IPS DF 6.9 (cell line): ENCODE results near the gene IDE.
"Not testable (repeated sequence)": the region's sequence is repeated elsewhere in the genome, so short reads cannot be mapped to it uniquely, and the experiment has no call there.

Experiments
- DNase-seq: peaks from one replicate; pipeline ENCODE4 v3.0.0-alpha.2; 2013; ENCODE audit warnings: low read depth, low spot score
- H3K27ac ChIP-seq: one replicate; pipeline ENCODE4 v1.5.1; 2013; ENCODE audit warnings: low read length, control low read depth
- H3K27me3 ChIP-seq: 2 replicates; pipeline ENCODE4 v1.6.1; 2013; ENCODE audit warnings: mild to moderate bottlenecking, low read length; ENCODE audit not compliant: control insufficient read depth, insufficient read depth
- H3K36me3 ChIP-seq: 2 replicates; pipeline ENCODE4 v1.6.1; 2013; ENCODE audit warnings: low read length; ENCODE audit not compliant: control insufficient read depth, insufficient read depth
- H3K4me1 ChIP-seq: 2 replicates; pipeline ENCODE4 v1.6.1; 2013; ENCODE audit warnings: low read length; ENCODE audit not compliant: control insufficient read depth, insufficient read depth
- H3K4me3 ChIP-seq: 2 replicates; pipeline ENCODE4 v1.5.1; 2013; ENCODE audit warnings: mild to moderate bottlenecking, low read length
- H3K9me3 ChIP-seq: 2 replicates; pipeline ENCODE4 v1.6.1; 2013; ENCODE audit warnings: low read length, inconsistent platforms; ENCODE audit not compliant: control insufficient read depth, insufficient read depth
- WGBS: extraction: QIAGEN DNeasy Blood & Tissue Kit; methylation state at CpG from one replicate; pipeline ENCODE4 v1.1.7; 2013; ENCODE audit warnings: mixed read lengths, missing lambda C conversion rate; ENCODE audit not compliant: insufficient read length, insufficient coverage; 5-methylcytosine and 5-hydroxymethylcytosine counted together

Gene IDE

GRCh38 chr10:92463582-92463981, 110.3 kb downstream of the IDE start:
- Histone ChIP-seq H3K9me3 (no peaks in the 10 kb centered on the region), H3K27ac (no peak overlapping the region), H3K4me1 (no peaks in the 10 kb centered on the region), H3K27me3 (no peaks in the 10 kb centered on the region), H3K4me3 (no peak overlapping the region), H3K36me3 (no peaks in the 10 kb centered on the region; the same call in 1 of the 2 replicates)
- no peak for DNase-seq
- WGBS, result no CpG with 5 or more reads among the region's 5 CpGs

DNA sequence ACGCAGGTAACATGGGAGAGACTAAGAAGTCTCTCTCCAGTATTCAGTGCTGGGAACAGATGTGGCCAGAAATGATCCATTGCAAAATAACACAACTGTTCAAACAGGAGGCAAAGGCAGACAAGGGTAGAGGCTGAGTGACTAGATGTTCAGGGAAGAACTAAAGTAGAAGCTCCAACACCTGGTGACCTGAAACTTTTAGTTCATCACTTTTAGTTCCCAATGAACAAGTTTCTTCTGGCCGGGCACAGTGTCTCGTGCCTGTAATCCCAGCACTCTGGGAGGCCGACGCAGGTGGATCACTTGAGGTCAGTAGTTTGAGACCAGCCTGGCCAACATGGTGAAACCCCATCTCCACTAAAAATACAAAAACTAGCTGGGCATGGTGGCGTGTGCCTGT, 118.9 kb downstream of the IDE start:
- H3K36me3 ChIP-seq, H3K4me1 ChIP-seq, DNase-seq, H3K27ac ChIP-seq, H3K9me3 ChIP-seq, H3K27me3 ChIP-seq, H3K4me3 ChIP-seq: not testable (repeated sequence)
- no CpG with 5 or more reads among the region's 6 CpGs for WGBS

DNA sequence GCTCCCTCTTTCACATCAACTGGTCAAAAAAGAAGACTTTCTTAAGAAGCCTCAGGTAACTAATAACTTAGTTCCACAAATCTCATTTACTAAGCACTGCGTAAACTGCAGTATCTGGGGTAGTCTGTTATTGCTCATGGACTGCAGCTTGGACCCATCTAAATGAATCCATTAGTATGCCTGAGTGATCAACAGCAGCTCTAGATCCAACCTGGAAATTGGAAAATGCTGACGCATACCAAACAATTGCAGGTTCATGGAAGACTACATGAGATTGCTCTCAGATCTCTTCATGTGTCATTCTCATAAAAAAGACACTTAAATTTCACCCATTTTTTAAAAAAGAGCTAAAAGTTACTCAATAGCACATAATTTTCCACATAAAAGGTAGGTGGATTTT, 121.6 kb downstream of the IDE start:
- H3K27ac ChIP-seq, result no peak overlapping the region
- H3K9me3 ChIP-seq, result no peaks in the 10 kb centered on the region
- WGBS, result no CpG with 5 or more reads among the region's 2 CpGs
- H3K27me3 ChIP-seq, result no peaks in the 10 kb centered on the region
- H3K4me3 ChIP-seq, result no peak overlapping the region
- H3K36me3 ChIP-seq, result peaks cover 5% of the 10 kb centered on the region; the same call in 1 of the 2 replicates
- H3K4me1 ChIP-seq, result no peaks in the 10 kb centered on the region
- DNase-seq, result no peak

DNA sequence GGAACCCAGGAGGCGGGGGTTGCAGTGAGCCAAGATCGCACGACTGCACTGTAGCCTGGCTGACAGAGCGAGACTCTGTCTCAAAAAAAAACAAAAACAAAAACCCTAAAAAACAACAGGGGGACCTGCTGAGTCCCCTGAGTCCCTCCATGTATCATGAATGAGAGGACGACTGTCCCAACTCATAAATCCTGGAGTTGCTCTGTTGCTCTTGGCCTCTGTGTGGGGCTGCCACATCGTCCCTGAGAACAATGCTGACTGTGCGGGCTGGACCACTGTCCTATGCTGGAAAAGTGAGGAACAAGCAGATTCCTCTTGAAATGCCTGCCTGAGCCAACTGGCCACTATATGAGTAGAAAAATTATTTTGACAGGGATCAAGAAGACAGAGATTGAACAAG, 122.5 kb downstream of the IDE start:
- Histone ChIP-seq H3K4me1 (no peaks in the 10 kb centered on the region), H3K36me3 (peaks cover 5% of the 10 kb centered on the region; the same call in 1 of the 2 replicates), H3K9me3 (no peaks in the 10 kb centered on the region), H3K4me3 (no peak overlapping the region), H3K27me3 (no peaks in the 10 kb centered on the region), H3K27ac (no peak overlapping the region)
- no peak for DNase-seq
- no CpG with 5 or more reads among the region's 7 CpGs for WGBS

DNA sequence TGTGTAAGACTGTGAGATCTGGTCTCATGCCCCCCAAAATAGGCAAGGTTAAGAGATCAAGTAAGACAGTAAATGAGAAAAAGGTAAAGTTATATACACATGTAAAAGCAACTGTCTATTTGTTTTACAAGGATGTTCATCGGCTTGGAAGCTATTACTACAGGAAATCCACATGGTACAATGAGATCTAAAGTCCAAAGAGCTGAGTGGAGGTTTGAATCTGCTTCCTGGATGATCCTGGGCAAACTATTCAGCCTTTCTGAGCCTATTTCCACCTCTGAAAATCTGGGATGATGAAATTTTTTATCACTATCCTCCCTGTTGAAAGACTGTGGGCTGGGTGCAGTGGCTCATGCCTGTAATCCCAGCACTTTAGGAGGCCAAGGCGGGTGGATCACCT, 123.0 kb downstream of the IDE start:
- DNase-seq, result no peak
- Histone ChIP-seq H3K4me3 (no peak overlapping the region), H3K36me3 (peaks cover 2% of the 10 kb centered on the region; the same call in 1 of the 2 replicates), H3K27ac (no peak overlapping the region), H3K27me3 (no peaks in the 10 kb centered on the region), H3K9me3 (no peaks in the 10 kb centered on the region), H3K4me1 (no peaks in the 10 kb centered on the region)
- no CpG with 5 or more reads among the region's 2 CpGs for WGBS

DNA sequence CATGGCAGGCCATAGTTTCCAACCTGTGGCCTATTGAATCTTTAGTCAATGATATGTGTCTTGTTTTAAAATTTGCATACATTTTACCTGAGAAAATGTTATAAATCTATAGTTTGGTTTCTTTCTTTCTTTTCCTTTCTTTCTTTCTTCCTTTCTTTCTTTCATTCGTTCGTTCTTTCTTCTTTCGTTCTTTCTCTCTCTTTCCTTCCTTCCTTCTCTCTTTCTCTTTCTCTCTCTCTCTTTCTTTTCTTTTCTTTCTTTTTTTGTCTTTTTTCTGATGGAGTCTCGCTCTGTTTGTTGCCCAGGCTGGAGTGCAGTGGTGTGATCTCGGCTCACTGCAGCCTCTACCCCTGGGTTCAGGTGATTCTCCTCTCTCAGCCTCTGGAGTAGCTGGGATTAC, 133.3 kb downstream of the IDE start:
- Histone ChIP-seq H3K4me3 (no peak overlapping the region), H3K4me1 (no peaks in the 10 kb centered on the region), H3K27ac (no peak overlapping the region), H3K36me3 (no peaks in the 10 kb centered on the region), H3K27me3 (no peaks in the 10 kb centered on the region), H3K9me3 (no peaks in the 10 kb centered on the region)
- DNase-seq, result no peak
- WGBS, result 100% methylated on average over 3 of the region's 5 CpGs

- Histone ChIP-seq H3K36me3 (no peaks in the 10 kb centered on the region), H3K27ac (no peak overlapping the region), H3K4me1 (no peaks in the 10 kb centered on the region), H3K27me3 (no peaks in the 10 kb centered on the region), H3K9me3 (no peaks in the 10 kb centered on the region), H3K4me3 (no peak overlapping the region)
- no CpG with 5 or more reads among the region's 6 CpGs for WGBS
- no peak for DNase-seq
These were observed 135.7 kb downstream of the IDE start for GRCh38 chr10:92438220-92438619.

- no peaks in the 10 kb centered on the region for H3K27me3 ChIP-seq
- H3K4me3 ChIP-seq, result no peak overlapping the region
- no peaks in the 10 kb centered on the region for H3K9me3 ChIP-seq
- H3K36me3 ChIP-seq, result no peaks in the 10 kb centered on the region
- H3K27ac ChIP-seq, result no peak overlapping the region
- 0 out of 2 replicates have a peak, but pooled peaks cover 2% of the 10 kb centered on the region for H3K4me1 ChIP-seq
- DNase-seq, result no peak
- WGBS, result no CpG with 5 or more reads among the region's 5 CpGs
These were observed 137.3 kb downstream of the IDE start for GRCh38 chr10:92436611-92437010.

DNA sequence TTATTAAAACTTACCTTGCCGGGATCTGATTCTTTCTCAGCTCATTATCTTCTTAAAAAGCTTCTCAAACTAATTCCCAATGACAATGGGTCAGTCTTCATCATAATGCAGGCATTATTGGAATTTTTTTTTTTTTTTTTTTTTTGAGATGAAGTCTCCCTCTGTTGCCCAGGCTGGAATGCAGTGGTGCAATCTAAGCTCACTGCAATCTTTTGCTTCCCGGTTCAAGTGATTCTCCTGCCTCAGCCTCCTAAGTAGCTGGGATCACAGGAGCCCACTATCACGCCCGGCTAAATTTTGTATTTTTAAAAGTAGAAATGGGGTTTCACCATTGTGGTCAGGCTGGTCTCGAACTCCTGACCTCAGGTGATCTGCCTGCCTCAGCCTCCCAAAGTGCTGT, 137.8 kb downstream of the IDE start:
- H3K36me3 ChIP-seq, H3K4me1 ChIP-seq, H3K9me3 ChIP-seq, DNase-seq, H3K4me3 ChIP-seq, H3K27me3 ChIP-seq, H3K27ac ChIP-seq: not testable (repeated sequence)
- WGBS, result no CpG with 5 or more reads among the region's 5 CpGs

GRCh38 chr10:92434385-92434784, 139.5 kb downstream of the IDE start:
- H3K4me1 ChIP-seq, result 0 out of 2 replicates have a peak, but pooled peaks cover 2% of the 10 kb centered on the region
- no peaks in the 10 kb centered on the region for H3K9me3 ChIP-seq
- WGBS, result no CpG with 5 or more reads among the region's 4 CpGs
- DNase-seq, result no peak
- no peak overlapping the region for H3K4me3 ChIP-seq
- H3K27me3 ChIP-seq, result no peaks in the 10 kb centered on the region
- no peak overlapping the region for H3K27ac ChIP-seq
- no peaks in the 10 kb centered on the region for H3K36me3 ChIP-seq

DNA sequence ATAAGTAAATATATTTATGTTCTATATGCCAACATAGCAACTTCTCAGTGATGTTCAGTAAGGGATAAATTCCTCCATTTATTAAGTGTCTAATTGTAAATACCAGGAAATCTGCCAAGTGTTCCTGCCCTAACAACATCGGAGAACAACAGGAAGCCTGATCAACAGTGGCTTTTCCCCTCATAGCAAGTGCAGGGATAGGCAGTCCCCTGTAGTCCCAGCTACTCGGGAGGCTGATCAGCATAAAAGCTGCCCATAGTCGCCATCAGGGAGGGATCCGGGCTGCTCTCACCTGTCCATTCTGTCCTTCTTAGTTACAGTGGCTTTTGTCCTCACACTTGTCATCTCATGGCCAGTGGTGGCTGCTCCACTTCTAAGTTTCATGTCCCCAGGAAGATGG, 141.3 kb downstream of the IDE start:
- Histone ChIP-seq H3K27me3 (no peaks in the 10 kb centered on the region), H3K4me3 (no peak overlapping the region), H3K9me3 (no peaks in the 10 kb centered on the region), H3K4me1 (0 out of 2 replicates have a peak, but pooled peaks cover 2% of the 10 kb centered on the region), H3K36me3 (no peaks in the 10 kb centered on the region), H3K27ac (no peak overlapping the region)
- no peak for DNase-seq
- WGBS, result no CpG with 5 or more reads among the region's 4 CpGs
